ENCODE measurements around the gene FLNB.

Gene FLNB

DNA sequence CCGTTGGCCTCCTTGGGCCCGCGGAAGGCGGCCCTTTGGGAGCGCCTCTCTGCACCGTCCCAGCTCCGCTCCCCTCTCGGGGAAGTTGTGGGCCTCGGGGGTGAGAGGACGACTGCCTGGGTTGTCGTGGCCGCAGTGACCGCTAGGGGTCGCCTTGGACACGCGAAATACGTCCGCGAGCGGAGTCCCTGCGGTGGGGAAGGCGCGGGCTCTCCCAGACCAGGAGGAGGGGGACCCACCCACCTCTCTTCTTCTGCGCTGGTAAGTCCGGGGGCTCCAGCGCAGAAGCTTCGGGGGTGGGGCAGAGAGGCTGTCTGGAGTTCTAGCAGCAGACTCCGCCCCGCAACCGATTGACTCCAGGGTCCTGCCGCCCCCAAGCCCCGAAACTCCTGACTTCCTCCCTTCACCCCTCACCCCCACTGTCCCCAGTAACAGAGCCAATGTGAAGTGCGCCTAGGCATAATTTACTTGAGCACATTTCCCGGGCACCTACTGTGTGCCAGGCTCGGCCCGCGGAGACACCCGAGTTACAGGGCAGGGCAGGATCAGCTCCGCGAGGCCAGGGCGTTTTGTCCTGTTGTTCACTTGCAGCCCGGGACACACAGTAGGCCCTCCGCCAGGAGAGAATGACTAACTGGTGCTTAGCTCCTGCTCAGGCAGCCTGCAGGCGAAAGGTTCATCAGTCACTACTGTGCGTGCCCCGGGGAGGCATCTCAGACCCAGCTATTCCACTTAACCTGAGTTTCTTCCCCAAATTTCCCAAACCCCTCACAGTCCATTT, 169.7 kb downstream of the FLNB start:
- TF ChIP-seq, protein P1, sequence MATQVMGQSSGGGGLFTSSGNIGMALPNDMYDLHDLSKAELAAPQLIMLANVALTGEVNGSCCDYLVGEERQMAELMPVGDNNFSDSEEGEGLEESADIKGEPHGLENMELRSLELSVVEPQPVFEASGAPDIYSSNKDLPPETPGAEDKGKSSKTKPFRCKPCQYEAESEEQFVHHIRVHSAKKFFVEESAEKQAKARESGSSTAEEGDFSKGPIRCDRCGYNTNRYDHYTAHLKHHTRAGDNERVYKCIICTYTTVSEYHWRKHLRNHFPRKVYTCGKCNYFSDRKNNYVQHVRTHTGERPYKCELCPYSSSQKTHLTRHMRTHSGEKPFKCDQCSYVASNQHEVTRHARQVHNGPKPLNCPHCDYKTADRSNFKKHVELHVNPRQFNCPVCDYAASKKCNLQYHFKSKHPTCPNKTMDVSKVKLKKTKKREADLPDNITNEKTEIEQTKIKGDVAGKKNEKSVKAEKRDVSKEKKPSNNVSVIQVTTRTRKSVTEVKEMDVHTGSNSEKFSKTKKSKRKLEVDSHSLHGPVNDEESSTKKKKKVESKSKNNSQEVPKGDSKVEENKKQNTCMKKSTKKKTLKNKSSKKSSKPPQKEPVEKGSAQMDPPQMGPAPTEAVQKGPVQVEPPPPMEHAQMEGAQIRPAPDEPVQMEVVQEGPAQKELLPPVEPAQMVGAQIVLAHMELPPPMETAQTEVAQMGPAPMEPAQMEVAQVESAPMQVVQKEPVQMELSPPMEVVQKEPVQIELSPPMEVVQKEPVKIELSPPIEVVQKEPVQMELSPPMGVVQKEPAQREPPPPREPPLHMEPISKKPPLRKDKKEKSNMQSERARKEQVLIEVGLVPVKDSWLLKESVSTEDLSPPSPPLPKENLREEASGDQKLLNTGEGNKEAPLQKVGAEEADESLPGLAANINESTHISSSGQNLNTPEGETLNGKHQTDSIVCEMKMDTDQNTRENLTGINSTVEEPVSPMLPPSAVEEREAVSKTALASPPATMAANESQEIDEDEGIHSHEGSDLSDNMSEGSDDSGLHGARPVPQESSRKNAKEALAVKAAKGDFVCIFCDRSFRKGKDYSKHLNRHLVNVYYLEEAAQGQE (IDR thresholded peaks at IDR 0.05; ENCODE audit: insufficient read depth in 1 of 2, low read depth in 2 of 2, low read length in 2 of 2): no peak
- no peak for TF ChIP-seq TAF1 (IDR thresholded peaks at IDR 0.05; ENCODE audit: borderline replicate concordance, insufficient read depth, low read length)
- TF ChIP-seq POLR2AphosphoS5 (IDR thresholded peaks at IDR 0.05; ENCODE audit: low read depth, low read length): no peak
- no peak for TF ChIP-seq FOXP2 (optimal IDR thresholded peaks at IDR 0.05; ENCODE audit: borderline replicate concordance, extremely low read depth, extremely low read length, insufficient read depth)
- TF ChIP-seq SIN3A (IDR thresholded peaks at IDR 0.05; ENCODE audit: borderline replicate concordance, insufficient read depth, low read length): no peak

DNA sequence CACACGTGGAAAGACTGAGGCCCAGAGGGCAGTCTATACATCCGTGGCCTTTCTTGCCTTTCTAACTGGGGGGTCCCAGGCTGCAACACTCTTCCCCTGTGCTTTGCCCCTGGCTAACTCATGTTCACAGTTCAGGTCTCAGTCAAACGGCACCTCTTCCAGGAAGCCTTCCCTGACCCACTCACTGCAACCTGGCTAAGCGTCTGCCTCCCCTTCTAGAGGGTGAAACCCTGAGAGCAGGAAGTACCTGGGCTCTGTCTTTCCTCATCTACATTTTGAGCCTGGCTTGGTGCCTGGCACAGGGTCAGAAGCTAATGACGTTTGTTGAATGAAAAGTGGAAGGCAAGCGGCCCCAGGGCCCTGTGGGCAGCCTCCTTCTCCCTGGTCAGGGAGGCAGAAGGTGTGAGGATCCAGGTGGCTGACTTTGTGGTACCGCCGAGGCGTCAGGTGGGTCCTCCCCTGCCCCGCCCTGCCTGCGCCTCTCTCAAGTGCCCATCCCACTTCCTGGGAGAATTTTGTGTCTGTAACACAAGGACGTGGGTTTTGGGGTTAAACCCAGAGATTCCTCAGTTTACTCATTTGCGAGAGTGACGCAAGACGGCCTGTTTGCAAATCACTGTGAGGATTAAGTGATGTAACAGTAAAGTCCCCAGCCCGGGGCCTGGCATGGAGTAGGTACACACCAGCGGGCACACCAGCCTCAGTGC, 170.5 kb downstream of the FLNB start:
- TF ChIP-seq, protein P1 (IDR thresholded peaks at IDR 0.05; ENCODE audit: insufficient read depth in 1 of 2, low read depth in 2 of 2, low read length in 2 of 2): no peak
- TF ChIP-seq SIN3A (IDR thresholded peaks at IDR 0.05; ENCODE audit: borderline replicate concordance, insufficient read depth, low read length): no peak
- TF ChIP-seq FOXP2 (optimal IDR thresholded peaks at IDR 0.05; ENCODE audit: borderline replicate concordance, extremely low read depth, extremely low read length, insufficient read depth): no peak
- no peak for TF ChIP-seq POLR2AphosphoS5 (IDR thresholded peaks at IDR 0.05; ENCODE audit: low read depth, low read length)
- no peak for TF ChIP-seq TAF1 (IDR thresholded peaks at IDR 0.05; ENCODE audit: borderline replicate concordance, insufficient read depth, low read length)

DNA sequence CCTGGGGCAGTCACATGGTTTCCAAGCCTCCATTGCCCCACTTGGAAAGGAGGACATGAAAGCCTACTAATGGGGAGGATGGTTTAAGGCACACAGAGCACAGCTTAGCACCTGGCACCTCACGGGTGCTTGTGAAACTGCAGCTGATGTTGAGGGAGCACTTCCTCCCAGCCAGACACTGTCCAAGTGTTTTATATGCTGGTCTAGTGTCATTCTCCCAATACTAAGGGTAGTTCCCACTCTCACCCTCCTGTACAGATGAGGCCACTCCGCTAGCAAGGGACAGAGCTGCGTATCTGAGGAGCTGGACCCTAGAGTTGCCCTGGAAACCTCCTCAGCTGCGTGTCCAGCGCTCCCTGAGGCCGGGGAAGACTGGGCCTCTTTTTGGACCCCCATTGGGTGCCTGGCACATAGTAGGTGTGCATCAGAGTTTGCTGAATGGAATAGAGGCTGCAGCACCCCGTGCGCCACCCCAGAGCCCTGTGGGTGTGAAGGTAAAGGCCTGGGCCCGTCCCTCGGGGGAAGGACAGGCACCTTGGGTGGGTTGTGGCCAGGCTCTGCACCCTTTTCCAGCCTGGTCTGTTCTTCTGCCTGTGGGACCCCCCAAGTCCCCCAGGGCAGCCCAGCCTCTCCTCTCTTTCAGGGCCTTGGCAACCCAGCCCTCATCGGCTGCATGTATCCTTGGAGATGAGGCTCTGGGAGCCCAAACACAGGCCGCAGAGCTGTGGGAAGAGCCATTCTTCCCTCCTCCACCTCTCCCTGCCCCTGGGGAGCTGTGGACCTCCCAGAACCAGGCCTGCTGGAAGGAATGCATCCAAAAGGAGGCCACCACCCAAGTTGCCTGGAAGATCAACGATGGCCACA, 171.2 kb downstream of the FLNB start:
- TF ChIP-seq POLR2AphosphoS5 (IDR thresholded peaks at IDR 0.05; ENCODE audit: low read depth, low read length) (no peak), TAF1 (IDR thresholded peaks at IDR 0.05; ENCODE audit: borderline replicate concordance, insufficient read depth, low read length) (no peak), SIN3A (IDR thresholded peaks at IDR 0.05; ENCODE audit: borderline replicate concordance, insufficient read depth, low read length) (no peak), FOXP2 (optimal IDR thresholded peaks at IDR 0.05; ENCODE audit: borderline replicate concordance, extremely low read depth, extremely low read length, insufficient read depth) (no peak)
- TF ChIP-seq, protein P1 (IDR thresholded peaks at IDR 0.05; ENCODE audit: insufficient read depth in 1 of 2, low read depth in 2 of 2, low read length in 2 of 2): no peak

DNA sequence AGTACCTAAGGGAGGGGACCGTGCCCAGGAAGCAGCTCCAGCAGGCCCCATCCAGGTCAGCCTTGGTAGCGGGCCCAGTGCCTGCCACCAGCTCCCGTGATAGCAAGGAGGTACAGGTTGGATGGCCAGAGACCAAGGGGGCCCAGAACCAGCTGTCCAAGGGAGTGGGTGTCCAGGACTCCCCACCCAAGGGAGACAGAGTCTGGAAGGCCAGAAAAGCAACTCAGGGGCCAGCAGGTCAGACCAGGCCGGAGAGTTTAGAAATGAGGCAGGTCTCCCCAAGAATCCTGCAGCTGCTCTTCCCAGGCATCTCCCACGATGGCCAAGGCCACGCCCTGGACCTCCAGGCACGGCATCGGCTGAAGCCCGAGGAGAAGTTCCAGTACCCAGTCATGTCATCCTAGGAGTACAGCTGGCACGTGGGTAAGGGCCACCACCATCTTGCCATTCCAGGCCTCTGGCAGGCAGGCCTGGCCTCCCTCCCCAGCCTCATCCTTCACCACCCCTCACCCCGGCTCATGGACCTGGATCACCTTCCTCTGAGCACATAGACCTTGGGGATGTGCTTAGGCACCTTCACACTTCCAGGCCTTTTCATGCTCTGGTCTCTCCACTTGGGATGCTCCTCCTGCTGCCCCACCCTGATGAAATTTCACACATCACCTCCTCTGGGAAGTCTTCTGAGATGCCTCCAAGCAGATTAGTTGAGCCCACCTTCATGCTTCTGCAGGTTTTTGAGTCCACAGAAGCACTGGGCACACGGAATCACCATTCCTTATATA, 172.1 kb downstream of the FLNB start:
- no peak for TF ChIP-seq FOXP2 (optimal IDR thresholded peaks at IDR 0.05; ENCODE audit: borderline replicate concordance, extremely low read depth, extremely low read length, insufficient read depth)

Measured in PFSK-1 (cell line).